GM19452 (cell line): ENCODE results near the gene UXS1.

ENCODE experiments used
- ATAC-seq: cut with Tn5 transposase; IDR thresholded peaks from one replicate; pipeline ENCODE4 v1.9.1; 2021; ENCODE audit not compliant: unreplicated experiment

UXS1 gene

DNA sequence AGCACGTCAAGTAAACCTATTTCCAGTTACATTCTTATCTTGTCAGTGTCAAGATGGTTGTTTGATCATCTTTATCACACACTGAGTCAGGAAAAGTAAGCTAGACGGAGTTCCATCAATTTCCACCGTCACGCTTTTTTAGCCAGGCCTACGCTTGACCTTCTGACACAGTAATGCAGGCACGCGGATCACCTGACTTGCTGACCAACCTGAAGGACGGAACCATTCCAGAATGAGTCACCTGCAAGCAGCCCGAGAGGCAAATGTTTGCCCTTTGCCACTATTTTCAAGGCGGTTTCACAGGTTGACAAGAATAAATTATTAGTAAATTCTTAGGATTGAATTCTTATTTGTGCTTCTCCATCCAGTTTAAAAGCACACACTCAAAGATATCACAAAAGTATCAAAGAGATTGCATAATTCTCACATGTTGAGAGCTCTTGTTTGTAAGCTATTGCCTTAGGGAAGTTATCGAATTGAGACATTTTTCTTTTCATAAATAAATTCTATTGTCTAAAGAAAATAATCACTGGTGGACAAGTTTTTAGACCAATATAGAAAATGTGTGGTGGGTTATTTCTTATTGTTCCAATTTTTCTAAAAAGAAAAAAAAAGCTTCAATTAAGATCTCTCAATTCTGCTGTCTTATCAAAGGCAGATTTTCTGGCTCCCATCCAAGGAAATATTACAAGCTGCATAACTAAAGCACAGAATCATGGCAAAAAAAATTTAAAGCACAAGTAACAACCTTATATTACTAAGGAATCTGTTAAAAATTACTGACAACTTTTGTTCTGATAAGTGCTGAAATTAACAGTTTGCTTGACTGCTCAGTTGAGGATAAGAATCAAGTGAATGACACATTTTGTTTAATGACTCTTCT, 31.9 kb downstream of the UXS1 start:
- ATAC-seq: no peak

DNA sequence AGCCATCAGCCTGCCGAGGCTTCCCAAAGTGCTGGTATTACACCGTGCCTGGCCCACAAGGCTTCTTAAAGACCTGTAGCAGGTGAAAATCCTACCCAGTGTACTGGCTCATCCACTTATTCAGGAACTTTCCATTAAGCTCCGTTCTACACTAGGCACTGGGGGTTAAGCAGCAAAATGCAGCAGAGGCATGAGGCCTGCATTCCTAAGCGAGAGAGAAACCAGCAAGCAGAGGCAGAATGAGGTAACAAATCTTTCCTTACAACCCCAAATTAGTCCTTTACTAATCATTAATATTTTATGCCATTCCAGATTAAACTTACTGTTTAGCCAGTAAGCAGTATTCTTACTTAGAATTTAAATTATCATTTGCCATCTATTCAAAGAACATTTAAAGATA, 32.8 kb downstream of the UXS1 start:
- ATAC-seq: no peak

DNA sequence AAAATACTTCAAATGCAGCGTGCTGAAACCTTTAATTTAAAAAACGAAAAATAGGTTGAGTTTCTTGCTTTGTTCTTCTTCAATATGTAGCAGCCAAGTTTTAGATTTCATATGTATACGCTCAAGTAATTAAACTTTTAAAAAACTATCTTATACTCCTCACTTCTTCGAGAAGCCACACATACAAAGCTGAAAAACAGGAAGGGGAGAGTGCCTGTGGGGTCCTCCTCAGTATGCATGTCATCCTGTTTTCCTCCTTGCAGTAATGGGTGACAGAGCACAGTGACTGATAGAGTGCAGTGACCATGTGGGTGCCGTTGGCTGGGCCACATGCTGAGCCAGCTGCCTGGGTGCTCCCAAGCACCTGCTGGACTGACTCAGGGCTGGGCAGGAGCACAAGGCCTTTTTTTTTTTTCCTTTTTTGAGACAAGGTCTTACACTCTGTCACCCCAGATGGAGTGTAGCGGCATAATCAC, 33.3 kb downstream of the UXS1 start:
- no peak for ATAC-seq

DNA sequence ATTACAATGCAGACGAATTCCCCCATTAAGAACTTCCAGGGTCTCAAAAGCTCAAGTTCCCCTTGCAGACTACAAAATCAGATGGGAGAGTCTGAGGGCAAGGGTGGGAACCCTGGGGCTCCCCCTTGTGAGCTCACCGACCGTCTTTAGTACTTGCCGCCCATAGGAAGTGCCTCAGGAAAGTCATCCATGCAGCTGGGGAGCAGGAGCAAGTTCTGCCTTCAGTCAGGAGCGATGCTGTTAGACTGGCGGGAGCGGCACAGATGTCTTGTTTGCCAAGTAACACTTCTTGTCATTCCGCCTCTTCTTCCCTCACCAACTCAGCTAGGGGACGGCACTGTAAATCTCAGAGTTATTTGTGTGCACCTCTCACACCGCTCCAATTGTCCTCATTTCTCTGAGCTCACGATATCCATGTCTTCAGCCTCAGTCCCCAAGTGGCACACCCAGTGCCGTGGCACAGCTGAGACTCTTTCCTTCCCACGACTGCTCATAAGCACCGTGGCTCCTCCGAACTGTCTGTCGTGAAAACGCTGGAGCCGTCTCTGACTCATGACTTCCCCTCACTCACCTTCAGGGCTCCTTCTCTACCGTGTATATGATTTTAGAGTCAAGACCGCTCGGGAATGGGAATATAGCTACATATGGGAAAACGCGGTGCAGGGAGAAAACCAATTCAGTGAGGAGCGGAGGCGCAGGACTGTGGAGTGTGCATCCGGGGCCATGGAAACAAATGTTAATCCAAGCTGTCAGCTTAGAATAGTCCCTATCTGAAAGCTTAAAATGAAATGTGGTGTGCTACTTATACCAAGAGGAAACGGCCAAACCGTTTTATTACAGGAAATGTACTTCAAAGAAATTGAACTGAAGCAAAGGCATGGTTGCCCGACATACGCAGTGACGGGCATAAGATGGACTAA, 34.0 kb downstream of the UXS1 start:
- no peak for ATAC-seq

DNA sequence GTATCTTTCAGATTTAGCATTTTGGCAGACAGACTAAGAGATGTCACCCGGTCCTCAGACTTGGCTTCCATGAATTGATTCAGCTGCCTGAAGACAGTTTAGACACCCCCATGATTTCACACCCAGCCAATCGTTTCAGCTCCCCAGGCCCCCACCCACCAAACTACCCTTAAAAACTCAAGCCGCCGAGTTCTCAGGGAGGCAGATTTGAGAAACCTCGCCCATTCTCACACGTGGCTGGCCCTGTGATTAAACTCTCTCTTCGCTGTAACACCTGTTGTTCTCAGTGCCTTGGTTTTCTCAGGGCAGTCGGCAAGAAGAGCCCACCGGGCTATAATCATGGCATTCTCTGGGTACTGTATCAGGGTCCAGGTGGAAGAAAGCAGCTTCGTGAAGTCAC, 35.2 kb downstream of the UXS1 start:
- ATAC-seq: no peak

DNA sequence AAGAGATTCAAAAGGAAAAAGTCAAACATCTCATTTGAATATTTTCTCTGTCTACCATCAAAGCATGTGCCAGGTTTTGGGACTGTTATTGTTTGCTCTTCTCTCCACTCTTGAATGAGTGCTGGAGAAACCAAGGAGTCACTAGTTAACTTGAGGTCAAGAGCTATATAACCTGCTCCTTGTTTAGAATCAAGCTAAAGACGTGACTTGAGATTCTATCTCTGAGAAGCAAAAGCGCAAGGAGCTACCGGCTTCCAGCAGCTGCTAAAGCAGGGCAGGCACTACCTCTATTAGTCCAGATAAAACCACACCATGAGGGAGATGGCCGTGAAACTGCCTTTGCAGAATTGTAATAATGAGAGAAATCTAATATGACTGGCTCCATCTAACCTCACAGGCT, 36.0 kb downstream of the UXS1 start:
- ATAC-seq: no peak

DNA sequence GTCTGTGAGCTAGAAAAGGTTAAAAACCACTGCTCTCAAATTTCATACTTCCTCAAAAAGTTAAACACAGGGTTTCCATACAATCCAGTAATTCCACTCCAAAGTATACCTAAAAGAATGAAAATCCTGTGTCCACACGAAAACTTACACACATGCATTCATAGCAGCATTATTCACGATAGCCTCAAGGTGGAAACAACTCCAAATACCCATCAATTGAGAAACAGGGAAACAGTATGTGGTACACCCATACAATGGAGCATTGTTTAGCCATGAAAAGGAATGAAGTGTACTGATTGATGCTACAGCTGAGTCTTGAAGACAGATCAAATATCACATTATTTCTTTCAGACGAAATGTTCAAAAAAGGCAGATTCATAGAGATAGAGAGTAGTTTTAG, 36.7 kb downstream of the UXS1 start:
- no peak for ATAC-seq

DNA sequence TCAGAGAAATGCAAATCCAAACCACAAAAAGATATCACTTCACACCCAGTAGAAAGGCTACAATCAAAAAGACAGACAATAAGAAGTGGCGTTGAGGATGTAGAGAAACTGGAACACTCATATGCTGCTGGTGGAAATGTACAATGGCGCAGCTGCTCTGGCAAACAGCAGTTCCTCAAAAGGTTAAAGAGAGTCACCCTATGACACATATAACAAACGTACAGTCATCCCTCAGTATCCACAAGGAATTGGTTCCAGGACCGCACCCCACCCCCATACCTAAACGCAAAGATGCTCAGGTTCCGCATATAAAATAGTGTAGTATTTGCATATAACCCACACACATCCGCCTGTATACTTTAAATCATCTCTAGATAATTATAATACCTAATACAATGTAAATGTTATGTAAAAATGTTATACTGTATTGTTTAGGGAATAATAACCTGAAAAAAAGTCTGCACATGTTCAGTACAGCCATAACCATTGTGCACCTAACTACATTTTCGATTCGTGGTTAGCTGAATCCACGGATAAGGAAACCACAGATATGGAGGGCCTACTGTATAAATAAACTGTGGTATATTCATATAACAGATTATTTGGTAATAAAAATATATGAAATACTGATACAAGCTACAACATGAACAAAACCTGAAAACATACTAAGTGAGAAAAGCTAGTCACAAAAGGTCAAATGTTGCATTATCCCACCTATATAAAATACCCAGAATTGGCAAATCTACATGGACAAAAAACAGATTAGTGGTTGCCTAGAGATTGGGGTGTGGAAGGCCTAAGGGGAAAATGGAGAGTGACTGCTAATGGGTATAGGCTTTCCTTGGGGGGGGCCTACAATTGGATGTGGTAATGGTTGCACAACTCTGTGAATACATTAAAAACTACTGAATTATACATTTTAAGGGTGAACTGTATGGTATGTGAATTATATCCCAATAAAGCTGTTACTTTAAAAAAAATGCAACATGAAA, 37.5 kb downstream of the UXS1 start:
- ATAC-seq: no peak

DNA sequence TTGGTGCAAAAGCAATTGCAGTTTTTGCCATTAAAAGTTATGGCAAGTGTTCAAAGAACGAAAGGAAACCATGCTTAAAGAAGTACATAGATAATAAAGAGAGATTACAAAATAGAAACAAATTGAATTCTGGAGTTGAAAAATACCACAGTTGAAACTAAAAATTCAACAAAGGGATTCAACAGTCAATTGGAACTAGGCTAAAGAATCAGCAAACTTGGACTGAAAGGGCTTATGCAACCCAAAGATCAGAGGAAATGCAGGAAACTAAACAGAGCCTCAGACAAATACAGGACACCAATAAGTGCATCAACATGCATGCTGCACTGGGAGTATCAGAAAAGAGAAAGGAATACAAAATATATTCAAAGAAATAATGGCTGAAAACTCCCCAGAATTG, 40.3 kb downstream of the UXS1 start:
- ATAC-seq: no peak

DNA sequence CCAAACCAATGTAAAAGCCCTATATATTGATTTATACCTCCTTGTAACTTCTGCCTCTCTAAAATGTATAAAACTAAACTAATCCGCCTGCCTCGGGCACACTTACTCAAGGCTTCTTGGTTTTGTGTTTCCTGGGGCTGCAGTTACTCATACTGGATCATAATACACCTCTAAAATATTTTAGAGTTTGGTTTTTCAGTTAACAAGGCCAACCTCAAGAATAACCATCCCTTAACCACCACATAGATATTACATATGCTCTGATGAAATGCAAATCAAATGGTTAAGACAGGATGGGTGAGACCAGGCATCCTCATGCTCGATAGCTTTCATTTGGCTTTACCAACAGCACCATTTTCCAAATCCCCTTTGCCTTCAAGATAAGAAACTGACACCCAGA, 46.4 kb downstream of the UXS1 start:
- ATAC-seq: peak; percentile 68

DNA sequence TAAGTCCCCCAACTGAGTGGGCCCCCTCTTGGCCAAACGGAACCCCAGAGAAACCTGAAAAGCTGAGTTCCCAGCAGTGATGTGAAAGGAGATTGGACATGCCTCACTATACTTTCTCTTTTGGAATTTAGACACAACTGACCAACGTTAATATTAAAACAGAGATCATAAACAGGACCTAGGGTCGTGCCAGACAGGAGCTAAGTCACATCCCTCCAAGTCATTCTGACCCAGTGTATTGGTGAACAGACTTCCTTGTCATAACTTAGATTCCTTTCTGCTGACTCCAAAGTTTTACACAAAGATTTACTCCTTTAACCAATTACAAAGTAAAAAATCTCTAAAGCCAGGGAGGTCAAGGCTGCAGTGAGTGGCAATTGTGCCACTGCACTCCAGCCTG, 46.9 kb downstream of the UXS1 start:
- peak; percentile 23 for ATAC-seq

DNA sequence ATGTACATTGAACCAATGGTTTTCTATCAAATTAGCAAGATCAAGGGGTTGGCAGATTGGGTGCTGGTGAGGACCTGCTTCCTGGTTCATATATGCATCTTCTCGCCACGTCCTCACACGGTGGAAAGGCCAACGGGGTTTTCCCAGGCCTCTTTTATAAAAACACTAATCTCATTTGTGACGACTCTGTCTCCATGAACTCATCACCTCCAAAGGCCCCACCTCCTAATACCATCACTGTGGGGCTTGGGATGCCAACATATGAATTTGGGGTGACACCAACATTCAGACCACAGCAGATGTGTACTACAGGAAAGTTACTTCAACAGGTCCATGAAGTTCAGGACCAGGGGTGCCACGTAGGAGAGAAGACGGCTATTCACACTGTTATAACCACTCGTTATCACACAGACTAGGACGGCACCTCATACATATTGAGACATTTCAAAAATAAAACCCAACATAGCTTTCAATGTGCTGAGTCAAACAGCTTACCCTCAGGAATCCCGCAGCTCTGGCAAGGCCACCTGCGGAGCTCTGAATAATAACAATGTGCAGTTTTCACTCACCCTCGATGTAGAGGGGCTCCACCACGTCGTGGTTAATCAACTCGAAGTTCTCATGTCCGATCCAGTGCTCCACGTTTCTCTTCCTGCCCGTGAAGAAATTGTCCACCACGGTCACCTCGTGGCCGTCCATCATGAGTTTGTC, 49.3 kb downstream of the UXS1 start:
- ATAC-seq: no peak

DNA sequence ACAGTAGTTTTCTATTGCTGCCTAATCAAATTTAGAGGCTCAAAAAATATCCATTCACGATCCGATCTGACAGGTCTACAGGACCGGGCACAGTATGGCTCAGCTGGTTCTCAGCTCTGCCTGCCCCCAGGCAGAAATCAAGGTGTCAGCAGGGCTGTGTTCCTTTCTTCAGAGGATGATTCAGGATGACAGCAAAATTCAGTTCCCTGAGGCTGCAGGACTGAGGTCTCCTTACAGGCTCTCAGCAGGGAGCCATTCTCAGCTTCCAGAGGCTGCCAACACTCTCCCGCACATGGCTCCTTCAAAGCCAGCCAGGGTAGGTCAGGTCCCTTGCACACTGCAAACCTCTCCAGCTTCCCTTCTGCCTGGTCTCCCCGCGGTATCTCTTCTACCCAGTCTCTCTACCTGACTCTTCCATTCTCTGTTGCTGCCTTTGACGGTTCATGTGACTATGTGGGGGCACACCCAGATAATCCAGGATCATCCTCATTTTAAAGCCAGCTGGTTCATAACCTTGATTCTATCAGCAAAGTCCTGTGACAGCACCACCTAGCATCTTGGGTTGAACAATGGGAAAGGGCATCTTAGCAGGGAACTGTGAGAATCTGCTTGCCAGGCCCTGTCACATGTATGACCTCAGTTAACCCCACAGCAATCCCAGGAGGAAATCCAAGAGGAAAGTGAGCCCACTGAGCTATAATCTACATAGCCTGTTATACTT, 50.4 kb downstream of the UXS1 start:
- ATAC-seq: no peak

DNA sequence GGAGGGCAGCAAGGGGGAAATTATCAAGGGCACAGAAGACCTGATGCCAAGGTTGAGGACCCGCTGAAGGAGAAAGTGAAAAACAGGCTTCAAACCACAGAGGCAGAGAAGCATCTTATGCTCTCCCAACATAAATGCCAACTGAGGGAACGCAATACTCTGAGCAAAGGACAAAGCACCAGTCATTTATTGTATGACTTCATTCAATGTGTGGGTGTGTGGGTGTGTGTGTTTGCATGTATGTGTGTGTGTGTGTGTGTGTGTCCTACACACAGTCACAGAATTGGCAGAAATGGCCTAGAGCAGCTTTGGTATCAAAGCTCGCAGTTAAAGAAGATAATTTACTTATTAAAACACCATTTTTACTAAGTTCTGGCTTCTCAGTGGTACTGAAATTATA, 51.4 kb downstream of the UXS1 start:
- no peak for ATAC-seq

DNA sequence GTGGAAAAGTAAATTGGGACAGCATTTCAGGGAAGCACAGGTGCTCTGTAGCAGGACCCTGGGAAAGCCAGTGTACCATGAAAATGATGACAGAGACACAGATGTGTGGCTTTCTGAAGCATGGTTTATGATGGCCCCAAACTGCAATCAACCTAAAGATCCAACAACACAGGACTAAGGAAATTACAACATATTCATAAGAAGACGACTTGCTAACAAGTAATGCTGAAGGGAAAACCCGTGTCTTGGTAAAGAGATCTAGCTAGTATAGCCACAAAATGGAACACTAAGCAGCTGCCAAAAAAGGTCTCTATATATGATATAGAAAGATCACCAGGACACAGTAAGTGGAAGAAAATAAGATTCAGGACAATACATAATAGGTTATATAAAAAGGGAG, 53.2 kb downstream of the UXS1 start:
- ATAC-seq: no peak

DNA sequence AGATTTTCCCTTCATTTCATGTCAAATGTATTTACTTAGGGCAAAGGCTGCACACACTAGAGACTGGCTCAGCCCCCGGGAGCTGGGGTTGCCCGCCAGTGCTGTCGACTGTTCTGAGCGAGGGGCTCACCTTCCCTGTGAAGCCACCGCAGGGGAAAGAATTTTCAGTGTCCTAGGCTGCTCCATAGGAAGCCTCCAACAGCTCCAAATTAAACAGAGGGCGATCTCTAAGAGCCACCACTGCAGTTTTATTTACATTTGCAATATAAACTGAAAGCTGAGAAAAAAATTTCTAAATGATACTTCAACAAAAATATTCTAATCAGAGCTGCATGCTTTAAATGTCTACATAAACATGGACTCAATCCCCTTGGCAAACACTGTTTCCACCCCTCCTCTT, 54.0 kb downstream of the UXS1 start:
- no peak for ATAC-seq

DNA sequence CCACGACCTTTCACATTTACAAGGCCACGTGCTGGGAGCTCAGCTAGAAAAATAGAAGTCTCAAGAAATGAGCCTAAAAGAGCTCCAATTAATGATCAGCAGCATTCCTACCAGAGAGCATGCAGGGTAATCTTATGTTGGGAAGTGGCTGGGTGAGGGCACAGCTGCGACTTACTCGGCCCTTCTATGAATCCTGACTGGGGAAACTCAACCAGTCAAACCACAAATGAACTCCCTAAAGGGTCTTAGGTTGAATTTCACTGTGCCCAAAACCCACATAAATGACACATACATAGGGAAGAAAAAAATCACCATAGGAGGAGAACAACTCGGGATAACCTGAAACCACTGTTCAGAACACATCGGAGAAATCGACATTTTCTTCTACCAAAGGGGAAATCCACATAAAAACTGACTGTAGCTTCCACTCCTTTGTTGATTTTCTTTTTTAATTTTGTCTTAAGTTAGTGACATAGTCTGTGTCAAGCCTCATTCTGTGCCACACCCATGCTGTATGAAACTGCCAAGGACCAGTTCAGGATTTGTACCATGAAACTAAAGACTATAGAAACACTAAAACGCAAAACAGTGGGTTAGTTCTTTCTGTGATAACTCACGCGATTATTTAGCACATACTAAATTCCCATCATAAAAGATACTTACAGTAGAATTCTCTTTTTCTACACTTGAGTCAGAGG, 54.7 kb downstream of the UXS1 start:
- no peak for ATAC-seq

DNA sequence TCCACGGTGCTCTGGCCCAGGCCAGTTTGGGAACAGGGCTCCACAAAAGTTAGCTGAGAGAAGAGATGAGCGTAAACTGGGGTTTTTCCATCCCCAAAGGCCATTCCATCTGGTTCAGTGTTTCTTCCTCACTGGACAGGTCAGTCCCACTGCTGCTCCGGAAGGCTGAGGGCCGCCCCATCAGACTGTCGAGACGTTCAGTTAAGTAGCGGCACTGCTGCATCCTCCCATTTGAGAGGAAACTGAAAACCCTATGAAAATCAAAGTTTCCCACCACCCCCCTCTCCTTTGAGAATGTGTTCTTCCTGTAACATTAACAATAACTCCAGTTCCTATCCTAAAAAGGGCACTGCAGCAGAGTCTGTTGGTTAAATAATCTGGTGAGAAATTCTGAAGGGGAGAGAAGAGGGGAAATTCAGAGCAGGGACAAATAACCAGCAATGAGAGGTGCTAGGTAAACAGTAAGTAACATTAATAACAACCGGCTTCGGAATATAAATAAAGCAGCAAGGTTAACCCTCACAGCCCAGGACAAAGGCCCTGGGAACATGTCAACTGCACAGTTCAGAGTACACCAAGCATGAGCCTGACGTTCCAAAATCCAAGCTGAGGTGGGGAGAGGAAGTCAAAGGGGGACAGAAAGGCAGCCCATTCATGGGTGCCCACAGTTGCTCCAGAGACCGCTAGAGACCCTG, 55.4 kb downstream of the UXS1 start:
- no peak for ATAC-seq
